K562 (cell line): ENCODE data around the gene ZNF418. TPM values are rescaled to one million over a fixed set of nuclear protein-coding genes. Genes with fewer than 3 reads are reported as not detected.

Experiments used
- ATAC-seq: fragments of 200-7000 bp; cut with Tn5 transposase; 3 replicates; pipeline ENCODE4 v1.9.1; 2020; ENCODE audit warnings: moderate library complexity
- BruUV-seq: library from RNA; stranded (reverse); fragments of 400-500 nt; replicated peaks from 2 replicates; lab custom pipeline; 2021; lab: Mats Ljungman, UMichigan
- CTCF ChIA-PET: fragments of 300-600 bp; formaldehyde crosslinking; extraction: SDS; loops from one replicate; lab custom pipeline; 2021; ENCODE audit warnings: low intra/inter-chr PET ratio; lab: Yijun Ruan, JAX
- POLR2A ChIA-PET: fragments of 300-600, 350-650 bp; sonication (Branson Sonifier 250); formaldehyde crosslinking; extraction: SDS; loops from one replicate; lab custom pipeline; 2021; ENCODE audit warnings: antibody characterized with exemption, inconsistent platforms; lab: Yijun Ruan, JAX
- DNase-seq, 4 experiments: peaks; one replicate each; pipeline versions ENCODE4 v3.0.0 to v3.0.0-alpha.2; 2011 to 2018; ENCODE audit warnings: low spot score in 3 of 4, mixed read lengths in 3 of 4; ENCODE audit errors: extremely low read depth in 1 of 4
- FAIRE-seq: peaks from 2 replicates; lab custom pipeline; 2011; peaks lifted over from hg19 to GRCh38; lab: Jason Lieb, UNC
- H2AFZ ChIP-seq: 2 replicates; pipeline ENCODE4 v1.6.0; 2011; ENCODE audit warnings: low read depth, low read length, control low read depth, inconsistent platforms
- H3K27ac ChIP-seq: fragments of 200-600 bp; 3 replicates; pipeline ENCODE4 v1.8.0; 2011; ENCODE audit warnings: low read depth, mild to moderate bottlenecking, control low read depth, inconsistent platforms, low read length, moderate library complexity, mixed read lengths; ENCODE audit errors: extremely low read depth
- H3K27me3 ChIP-seq, 2 experiments: fragments of 300-600 bp in 1 of 2; 2 replicates in 1 of 2; 3 replicates in 1 of 2; pipeline versions ENCODE4 v1.6.0 to v1.8.0; 2011; ENCODE audit warnings: inconsistent platforms in 2 of 2, low read length in 2 of 2, mild to moderate bottlenecking in 1 of 2, mixed read lengths in 1 of 2, moderate library complexity in 1 of 2; ENCODE audit not compliant: control insufficient read depth in 2 of 2, insufficient read depth in 2 of 2
- H3K36me3 ChIP-seq: fragments of 300-600 bp; 3 replicates; pipeline ENCODE4 v1.8.0; 2011; ENCODE audit warnings: mild to moderate bottlenecking, low read length, inconsistent platforms; ENCODE audit not compliant: control insufficient read depth, insufficient read depth
- H3K4me1 ChIP-seq, 2 experiments: fragments of 200-600 bp in 1 of 2; replicated peaks in 1 of 2; 2 replicates in 1 of 2; 3 replicates in 1 of 2; pipeline versions ENCODE4 v1.5.1 to v1.8.0; 2011; ENCODE audit warnings: inconsistent platforms in 2 of 2, low read length in 2 of 2, mild to moderate bottlenecking in 1 of 2, mixed read lengths in 1 of 2, moderate library complexity in 1 of 2; ENCODE audit not compliant: control insufficient read depth in 2 of 2, insufficient read depth in 2 of 2
- H3K4me2 ChIP-seq: 2 replicates; pipeline ENCODE4 v1.6.1; 2011; ENCODE audit warnings: low read length, control low read depth, inconsistent platforms, mixed read lengths; ENCODE audit not compliant: insufficient read depth
- H3K4me3 ChIP-seq: fragments of 200-600 bp; sonication (generic), shearing (Covaris generic); 2 replicates; pipeline ENCODE4 v1.5.1; 2016; ENCODE audit warnings: control low read depth, inconsistent platforms
- H3K79me2 ChIP-seq: fragments of 200-600 bp; 3 replicates; pipeline ENCODE4 v1.8.0; 2011; ENCODE audit warnings: low read length, inconsistent platforms; ENCODE audit not compliant: control insufficient read depth, insufficient read depth
- H3K9ac ChIP-seq, 2 experiments: 2 replicates each; pipeline versions ENCODE4 v1.6.0 to v1.6.1; 2011; ENCODE audit warnings: low read depth in 2 of 2, low read length in 2 of 2, control low read depth in 1 of 2, inconsistent platforms in 1 of 2, mild to moderate bottlenecking in 1 of 2, mixed read lengths in 1 of 2; ENCODE audit not compliant: insufficient read depth in 1 of 2
- H3K9me1 ChIP-seq: one replicate; pipeline ENCODE4 v1.6.0; 2011; ENCODE audit warnings: inconsistent platforms, mild to moderate bottlenecking, low read length, moderate library complexity; ENCODE audit not compliant: control insufficient read depth, insufficient read depth
- H3K9me3 ChIP-seq: replicated peaks from 2 replicates; pipeline ENCODE4 v1.5.1; 2011; ENCODE audit warnings: low read depth, low read length, inconsistent platforms; ENCODE audit not compliant: control insufficient read depth, insufficient read depth
- H4K20me1 ChIP-seq: replicated peaks from 2 replicates; pipeline ENCODE4 v1.6.1; 2011; ENCODE audit warnings: low read length, inconsistent platforms, mixed read lengths; ENCODE audit not compliant: control insufficient read depth, insufficient read depth
- CTCF ChIP-seq, 3 experiments: IDR thresholded peaks in 2 of 3; conservative IDR thresholded peaks in 1 of 3; 2 replicates each; pipeline ENCODE4 v1.5.1; 2011 to 2012; ENCODE audit warnings: low read length in 3 of 3, mild to moderate bottlenecking in 3 of 3, control low read depth in 2 of 3, improper control_type of control experiment in 1 of 3, inconsistent platforms in 1 of 3, low read depth in 1 of 3, mixed read lengths in 1 of 3, moderate library complexity in 1 of 3; ENCODE audit not compliant: insufficient read depth in 2 of 3
- E2F5 ChIP-seq: sonication (generic); formaldehyde crosslinking; IDR thresholded peaks from 2 replicates; pipeline ENCODE4 v1.8.0; 2022; ENCODE audit warnings: mild to moderate bottlenecking, missing genetic modification reagents
- ETV1 ChIP-seq: fragments of 450-650 bp; conservative IDR thresholded peaks from 2 replicates; pipeline ENCODE4 v1.6.1; 2016; ENCODE audit warnings: missing genetic modification characterization, control low read depth, low read depth, missing compliant biosample characterization
- GABPA ChIP-seq: fragments of 200-800 bp; sonication (Bioruptor generic); conservative IDR thresholded peaks from 2 replicates; pipeline ENCODE4 v1.6.1; 2016; ENCODE audit warnings: low read depth, missing genetic modification characterization, missing compliant biosample characterization
- MAZ ChIP-seq, 2 experiments: fragments of 450-650 bp in 1 of 2; sonication (generic) in 1 of 2; formaldehyde crosslinking; IDR thresholded peaks in 1 of 2; conservative IDR thresholded peaks in 1 of 2; 2 replicates each; pipeline versions ENCODE4 v1.4.0 to v1.5.0; 2020; ENCODE audit warnings: mild to moderate bottlenecking in 1 of 2, missing genetic modification reagents in 1 of 2
- U2AF1 ChIP-seq: fragments of 200-400 bp; formaldehyde crosslinking; optimal IDR thresholded peaks from 2 replicates; pipeline ENCODE3; 2017; ENCODE audit warnings: mild to moderate bottlenecking, low read depth, low read length, moderate library complexity
- ZNF282 ChIP-seq: sonication (generic); formaldehyde crosslinking; IDR thresholded peaks from 2 replicates; pipeline ENCODE4 v1.8.1; 2023; ENCODE audit warnings: missing genetic modification reagents
- ZNF445 ChIP-seq: fragments of 250-450 bp; sonication (Bioruptor Pico); IDR thresholded peaks from 2 replicates; pipeline ENCODE4 v1.4.0; 2020; ENCODE audit warnings: low read depth, mild to moderate bottlenecking, moderate library complexity
- WGBS: fragments of 100-300 bp; shearing (Covaris generic); methylation state at CpG from one replicate; pipeline ENCODE4 v1.1.6; 2016; ENCODE audit warnings: low coverage, mixed read lengths; ENCODE audit not compliant: insufficient coverage; ENCODE audit errors: missing lambda C conversion rate; 5-methylcytosine and 5-hydroxymethylcytosine counted together
- in situ Hi-C: fragments of 300-500 bp; cut with MboI; formaldehyde crosslinking; loops from 4 replicates; pipeline ENCODE4 v1.15.0; 2018; ENCODE audit warnings: inconsistent platforms, mixed read lengths
- intact Hi-C: fragments of 100-400 bp; cut with micrococcal nuclease; formaldehyde crosslinking; loops from 2 replicates; pipeline ENCODE4 v1.14.2; 2022
- polyA plus RNA-seq, 8 experiments: library from polyadenylated mRNA; depleted of rRNA in 4 of 8; stranded (reverse) in 5 of 8; unstranded in 3 of 8; fragments of >200 nt; fragmentation: Nextera tagmentation in 2 of 8; fragmentation: Illumina TruSeq in 1 of 8; extraction: Ambion mirVana in 2 of 8; extraction: Trizol in 1 of 8; gene quantifications; 2 replicates each; pipeline versions ENCODE4 v1.2.1 to v1.2.3, GENCODE V29; 2011 to 2014; ENCODE audit warnings: inconsistent platforms in 1 of 8, missing spikeins in 1 of 8
- total RNA-seq, 7 experiments: library from RNA; depleted of rRNA in 6 of 7; stranded (reverse); fragments of >200 nt in 6 of 7; fragmentation: Illumina TruSeq in 2 of 7; extraction: Trizol in 2 of 7; gene quantifications; 2 replicates each; pipeline versions ENCODE4 v1.2.1 to v1.2.3, GENCODE V29; 2011 to 2021; ENCODE audit warnings: low replicate concordance in 1 of 7

Gene ZNF418
- total and polyA plus RNA-seq, 9 of the 15 experiments (the other 6 are each of a cell fraction or from before 2014, with no cell fraction given), result 0.11 to 0.70 (median 0.32) TPM

GRCh38 chr19:57949296-57949695 lies 14.1 kb upstream of the ZNF418 start:
- Histone ChIP-seq H3K79me2 (no peaks in the 10 kb centered on the region), H3K9me3 (no peaks in the 10 kb centered on the region; the same call in 1 of the 2 replicates), H3K4me1 (no peaks in the 10 kb centered on the region), H3K27ac (no peak overlapping the region), H3K9ac (no peak overlapping the region), H3K27me3 (no peaks in the 10 kb centered on the region), H3K4me3 (no peak overlapping the region), H2AFZ (no peak overlapping the region), H4K20me1 (no peaks in the 10 kb centered on the region), H3K9me1 (no peaks in the 10 kb centered on the region), H3K4me2 (no peak overlapping the region), H3K36me3 (no peaks in the 10 kb centered on the region)
- no peak for ATAC-seq
- intact Hi-C loops, result no loop called here
- POLR2A ChIA-PET, result interaction anchor here (0.8 kb wide), 1 partner anchor 930 kb away, joined by 3 read pairs; no protein-coding TSS in a partner anchor
- DNase-seq, result no peak
- BruUV-seq, result no TSS peak
- CTCF ChIA-PET, result no interaction called here
- no peak for TF ChIP-seq ZNF282 (CRISPR knock-in tag)
- in situ Hi-C loops, result no loop called here
- FAIRE-seq, result no peak
- 22% methylated on average over 24 of the region's 24 CpGs for WGBS

- ATAC-seq (peak; percentile 71), DNase-seq (peak; percentile 18 to 29 (median 21)), FAIRE-seq (no peak)
- no peak within 1 kb of the TSS for H2AFZ ChIP-seq
- H3K4me2 ChIP-seq, result no peak within 1 kb of the TSS
- peak within 1 kb of the TSS; percentile 34 for H3K4me3 ChIP-seq
- no peak within 1 kb of the TSS for H3K9ac ChIP-seq
- POLR2A ChIA-PET, result no interaction called here
- 18% methylated on average over 52 of the region's 54 CpGs for WGBS
- H4K20me1 ChIP-seq, result no peaks in the 10 kb centered on the region
- H3K79me2 ChIP-seq, result no peaks in the 10 kb centered on the region
- H3K36me3 ChIP-seq, result no peaks in the 10 kb centered on the region
- no peaks in the 10 kb centered on the region for H3K9me1 ChIP-seq
- H3K27ac ChIP-seq, result no peak within 1 kb of the TSS
- CTCF ChIA-PET, result no interaction called here
- no peaks in the 10 kb centered on the region for H3K27me3 ChIP-seq
- no peaks in the 10 kb centered on the region for H3K4me1 ChIP-seq
- H3K9me3 ChIP-seq, result no peaks in the 10 kb centered on the region; the same call in 1 of the 2 replicates
- BruUV-seq, result no TSS peak
- intact Hi-C loops, result no loop called here
- in situ Hi-C loops, result no loop called here
- TF ChIP-seq MAZ (CRISPR knock-in tag; conservative IDR thresholded peaks at IDR 0.05 in 1 of 2, IDR thresholded peaks at IDR 0.05 in 1 of 2) (peak in 1 of 2 experiments; percentile 21; a peak in 1 of 4 replicates), CTCF (IDR thresholded peaks at IDR 0.05 in 2 of 3, conservative IDR thresholded peaks at IDR 0.05 in 1 of 3; ENCODE audit: insufficient read depth in 2 of 3, low read depth in 1 of 3, low read length in 3 of 3) (0 out of 6 replicates have a peak, but pooled peaks of 1 of the 3 experiments have one; percentile 24), E2F5 (no peak), GABPA (tag) (peak; percentile 54; the same call in 1 of the 2 replicates), ETV1 (tag) (peak; percentile 84), U2AF1 (no peak), ZNF445 (CRISPR knock-in tag) (no peak)
Observed at GRCh38 chr19:57947419-57948134, 12.4 kb upstream of the ZNF418 start, which contains the start of gene ZNF256. ZNF256 (minus strand) TSS chr19:57947706; CDS start chr19:57947474, 232 bp downstream.
